ENCODE results near the gene JARID2.
"Not testable (repeated sequence)": the region's sequence is repeated elsewhere in the genome, so short reads cannot be mapped to it uniquely, and the experiment has no call there.

The JARID2 gene

GRCh38 chr6:15317934-15318902 is 72.3 kb downstream of the JARID2 start:
- in situ Hi-C loops (cut with HindIII; ENCODE audit: low pct_unique_long_range_greater_than_20kb, low sequenced_read_pairs): no loop called here
- no peak for DNase-seq (ENCODE audit: low read depth in 1 of 2, low spot score in 1 of 2)
- TF ChIP-seq JUND (IDR thresholded peaks at IDR 0.05; ENCODE audit: low read depth): no peak

GRCh38 chr6:15319677-15320076 is 73.8 kb downstream of the JARID2 start:
- DNase-seq (ENCODE audit: low read depth in 1 of 2, low spot score in 1 of 2): no peak
- TF ChIP-seq JUND (IDR thresholded peaks at IDR 0.05; ENCODE audit: low read depth): no peak
- in situ Hi-C loops (cut with HindIII; ENCODE audit: low pct_unique_long_range_greater_than_20kb, low sequenced_read_pairs): no loop called here

GRCh38 chr6:15320693-15321092 is 74.8 kb downstream of the JARID2 start:
- DNase-seq (ENCODE audit: low read depth in 1 of 2, low spot score in 1 of 2): no peak
- in situ Hi-C loops (cut with HindIII; ENCODE audit: low pct_unique_long_range_greater_than_20kb, low sequenced_read_pairs): no loop called here
- TF ChIP-seq JUND (IDR thresholded peaks at IDR 0.05; ENCODE audit: low read depth): no peak

GRCh38 chr6:15322184-15322583 is 76.3 kb downstream of the JARID2 start:
- no peak for TF ChIP-seq JUND (IDR thresholded peaks at IDR 0.05; ENCODE audit: low read depth)
- in situ Hi-C loops (cut with HindIII; ENCODE audit: low pct_unique_long_range_greater_than_20kb, low sequenced_read_pairs): no loop called here

GRCh38 chr6:15322781-15323536 is 77.1 kb downstream of the JARID2 start:
- TF ChIP-seq JUND (IDR thresholded peaks at IDR 0.05; ENCODE audit: low read depth): no peak
- no peak for DNase-seq (ENCODE audit: low read depth in 1 of 2, low spot score in 1 of 2)
- in situ Hi-C loops (cut with HindIII; ENCODE audit: low pct_unique_long_range_greater_than_20kb, low sequenced_read_pairs): no loop called here

More at GRCh38 chr6:15322184-15322583, 76.3 kb downstream of the JARID2 start:
- no peak for DNase-seq (ENCODE audit: low read depth in 1 of 2, low spot score in 1 of 2)

- DNase-seq (ENCODE audit: low read depth in 1 of 2, low spot score in 1 of 2); in situ Hi-C loops (cut with HindIII; ENCODE audit: low pct_unique_long_range_greater_than_20kb, low sequenced_read_pairs): not testable (repeated sequence)
Observed at GRCh38 chr6:15323611-15324010, 77.7 kb downstream of the JARID2 start.

GRCh38 chr6:15324427-15324985 is 78.6 kb downstream of the JARID2 start:
- TF ChIP-seq JUND (IDR thresholded peaks at IDR 0.05; ENCODE audit: low read depth): no peak
- in situ Hi-C loops (cut with HindIII; ENCODE audit: low pct_unique_long_range_greater_than_20kb, low sequenced_read_pairs): no loop called here
- DNase-seq (ENCODE audit: low read depth in 1 of 2, low spot score in 1 of 2): no peak

- DNase-seq (ENCODE audit: low read depth in 1 of 2, low spot score in 1 of 2): no peak
- no peak for TF ChIP-seq JUND (IDR thresholded peaks at IDR 0.05; ENCODE audit: low read depth)
- in situ Hi-C loops (cut with HindIII; ENCODE audit: low pct_unique_long_range_greater_than_20kb, low sequenced_read_pairs): no loop called here
Observed at GRCh38 chr6:15325540-15325955, 79.7 kb downstream of the JARID2 start.

GRCh38 chr6:15326067-15326614 is 80.3 kb downstream of the JARID2 start:
- in situ Hi-C loops (cut with HindIII; ENCODE audit: low pct_unique_long_range_greater_than_20kb, low sequenced_read_pairs): no loop called here
- TF ChIP-seq JUND (IDR thresholded peaks at IDR 0.05; ENCODE audit: low read depth): no peak
- no peak for DNase-seq (ENCODE audit: low read depth in 1 of 2, low spot score in 1 of 2)

GRCh38 chr6:15327271-15327670 is 81.4 kb downstream of the JARID2 start:
- no peak for TF ChIP-seq JUND (IDR thresholded peaks at IDR 0.05; ENCODE audit: low read depth)
- DNase-seq (ENCODE audit: low read depth in 1 of 2, low spot score in 1 of 2): no peak
- in situ Hi-C loops (cut with HindIII; ENCODE audit: low pct_unique_long_range_greater_than_20kb, low sequenced_read_pairs): no loop called here

GRCh38 chr6:15329197-15329671 is 83.4 kb downstream of the JARID2 start:
- DNase-seq (ENCODE audit: low read depth in 1 of 2, low spot score in 1 of 2): no peak
- in situ Hi-C loops (cut with HindIII; ENCODE audit: low pct_unique_long_range_greater_than_20kb, low sequenced_read_pairs): no loop called here
- no peak for TF ChIP-seq JUND (IDR thresholded peaks at IDR 0.05; ENCODE audit: low read depth)

- in situ Hi-C loops (cut with HindIII; ENCODE audit: low pct_unique_long_range_greater_than_20kb, low sequenced_read_pairs): no loop called here
- no peak for DNase-seq (ENCODE audit: low read depth in 1 of 2, low spot score in 1 of 2)
Observed at GRCh38 chr6:15330174-15330944, 84.5 kb downstream of the JARID2 start.

More at GRCh38 chr6:15330174-15330944, 84.5 kb downstream of the JARID2 start:
- TF ChIP-seq JUND (IDR thresholded peaks at IDR 0.05; ENCODE audit: low read depth): no peak

Measured in T47D (cell line).